Heart left ventricle (tissue), 13 donors: ENCODE measurements around the gene DSCAML1.

Source experiments
- POLR2A ChIP-seq, 2 donors: fragments of 450-650 bp; IDR thresholded peaks; one replicate each; pipeline ENCODE4 v1.6.1; 2017; ENCODE audit warnings: antibody characterized with exemption in 2 of 2, mild to moderate bottlenecking in 2 of 2, moderate library complexity in 2 of 2
- TF ChIP-seq, protein P1 (sequence below), 12 donors: fragments of 200-600 bp; sonication (generic) in 4 of 12; IDR thresholded peaks; one replicate each; pipeline versions ENCODE4 v1.5.0 to v1.8.0; 2018 to 2022; ENCODE audit warnings: antibody characterized with exemption in 12 of 12, mild to moderate bottlenecking in 5 of 12
- donor health status: ischemic (EF 13 %, LVEDD 7.1; RV severe dilation, severe dysfunction).
- donor health status: DM: no; HTN: yes; CAD: no.
- donor health status: DM: no; HTN: no; CAD: no.
- donor health status: ischemic (EF 25% LVEDD 6.9; RV normal size, moderate dysfunction).
- donor health status: ischemic (EF 25% LVEDD 5.7; RV mildly dilated, moderate dysfunction).
- donor health status: ischemic (EF 35%, LVEDD 5.7; RV mildly dilated, moderate dysfunction).
- donor health status: nonischemic (EF 11% LVEDD 7.7; RV severe dilation, severe dysfunction).
- donor health status: DM: yes; HTN: yes; CAD: no.
- donor health status: PGD.
- donor health status: ischemic (EF 29% LVEDD 5.4; RV normal size, mild dysfunction).
- donor health status: nonischemic (EF 23%, LVEDD 6.1; RV moderate dilation, normal function).

DNA sequence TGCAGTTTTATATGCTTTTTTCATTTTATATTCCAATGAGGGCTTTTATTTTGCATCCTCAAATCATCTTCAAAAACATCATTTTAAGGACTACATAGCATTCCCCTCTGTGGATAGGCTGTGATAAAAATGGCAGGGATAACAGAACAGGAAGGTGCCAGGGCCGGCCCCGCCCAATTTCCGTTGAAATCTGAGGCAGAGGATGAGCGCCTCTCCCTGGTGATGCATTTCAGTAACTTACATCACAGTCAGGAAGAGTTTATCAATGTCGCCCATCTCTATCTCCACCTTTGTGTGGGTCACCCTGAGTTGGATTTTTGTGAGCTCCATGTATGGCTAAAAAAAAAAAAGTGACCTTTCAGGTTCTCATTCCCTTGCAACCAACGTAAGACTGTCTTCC, 201.6 kb downstream of the DSCAML1 start:
- no peak for TF ChIP-seq POLR2A (IDR thresholded peaks at IDR 0.05)
- TF ChIP-seq, protein P1, sequence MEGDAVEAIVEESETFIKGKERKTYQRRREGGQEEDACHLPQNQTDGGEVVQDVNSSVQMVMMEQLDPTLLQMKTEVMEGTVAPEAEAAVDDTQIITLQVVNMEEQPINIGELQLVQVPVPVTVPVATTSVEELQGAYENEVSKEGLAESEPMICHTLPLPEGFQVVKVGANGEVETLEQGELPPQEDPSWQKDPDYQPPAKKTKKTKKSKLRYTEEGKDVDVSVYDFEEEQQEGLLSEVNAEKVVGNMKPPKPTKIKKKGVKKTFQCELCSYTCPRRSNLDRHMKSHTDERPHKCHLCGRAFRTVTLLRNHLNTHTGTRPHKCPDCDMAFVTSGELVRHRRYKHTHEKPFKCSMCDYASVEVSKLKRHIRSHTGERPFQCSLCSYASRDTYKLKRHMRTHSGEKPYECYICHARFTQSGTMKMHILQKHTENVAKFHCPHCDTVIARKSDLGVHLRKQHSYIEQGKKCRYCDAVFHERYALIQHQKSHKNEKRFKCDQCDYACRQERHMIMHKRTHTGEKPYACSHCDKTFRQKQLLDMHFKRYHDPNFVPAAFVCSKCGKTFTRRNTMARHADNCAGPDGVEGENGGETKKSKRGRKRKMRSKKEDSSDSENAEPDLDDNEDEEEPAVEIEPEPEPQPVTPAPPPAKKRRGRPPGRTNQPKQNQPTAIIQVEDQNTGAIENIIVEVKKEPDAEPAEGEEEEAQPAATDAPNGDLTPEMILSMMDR (IDR thresholded peaks at IDR 0.05): no peak
